Stimulated activated CD8-positive, alpha-beta memory T cell treated with anti-CD3 and anti-CD28 coated beads, Interleukin-4, amount 100 ng/mL, for 1 hour (primary cell): ENCODE measurements around the gene CNTNAP2.

ENCODE experiments used
- DNase-seq, 2 donors: peaks; one replicate each; pipeline ENCODE4 v3.0.0-alpha.2; 2020; ENCODE audit warnings: low read depth in 2 of 2, low spot score in 1 of 2

The CNTNAP2 gene

GRCh38 chr7:147196481-147196880 lies 1079.9 kb downstream of the CNTNAP2 start:
- no peak for DNase-seq

- no peak for DNase-seq
Measured at GRCh38 chr7:147197006-147197405, 1080.4 kb downstream of the CNTNAP2 start.

GRCh38 chr7:147199868-147200267 lies 1083.3 kb downstream of the CNTNAP2 start:
- DNase-seq = no peak

GRCh38 chr7:147207988-147208387 lies 1091.4 kb downstream of the CNTNAP2 start:
- DNase-seq = no peak

- no peak for DNase-seq
Measured at GRCh38 chr7:147231275-147231674, 1114.7 kb downstream of the CNTNAP2 start.

GRCh38 chr7:147235645-147236382 lies 1119.2 kb downstream of the CNTNAP2 start:
- no peak for DNase-seq

- no peak for DNase-seq
Measured at GRCh38 chr7:147240468-147240867, 1123.9 kb downstream of the CNTNAP2 start.

- no peak for DNase-seq
Measured at GRCh38 chr7:147245274-147245673, 1128.7 kb downstream of the CNTNAP2 start.

GRCh38 chr7:147249956-147250355 lies 1133.4 kb downstream of the CNTNAP2 start:
- DNase-seq = no peak

GRCh38 chr7:147251751-147252325 lies 1135.2 kb downstream of the CNTNAP2 start:
- DNase-seq = no peak

- no peak for DNase-seq
Measured at GRCh38 chr7:147261693-147262092, 1145.1 kb downstream of the CNTNAP2 start.

- no peak for DNase-seq
Measured at GRCh38 chr7:147265528-147265927, 1148.9 kb downstream of the CNTNAP2 start.

- no peak for DNase-seq
Measured at GRCh38 chr7:147276106-147276505, 1159.5 kb downstream of the CNTNAP2 start.

GRCh38 chr7:147276783-147277370 lies 1160.3 kb downstream of the CNTNAP2 start:
- DNase-seq = no peak

GRCh38 chr7:147279514-147279913 lies 1162.9 kb downstream of the CNTNAP2 start:
- DNase-seq = no peak

GRCh38 chr7:147279964-147280374 lies 1163.4 kb downstream of the CNTNAP2 start:
- DNase-seq = no peak

- DNase-seq = no peak
Measured at GRCh38 chr7:147282204-147282603, 1165.6 kb downstream of the CNTNAP2 start.

GRCh38 chr7:147296201-147296600 lies 1179.6 kb downstream of the CNTNAP2 start:
- no peak for DNase-seq

GRCh38 chr7:147296986-147297385 lies 1180.4 kb downstream of the CNTNAP2 start:
- no peak for DNase-seq

GRCh38 chr7:147298611-147299043 lies 1182.0 kb downstream of the CNTNAP2 start:
- DNase-seq = no peak

- DNase-seq = no peak
Measured at GRCh38 chr7:147300293-147300692, 1183.7 kb downstream of the CNTNAP2 start.

- no peak for DNase-seq
Measured at GRCh38 chr7:147304376-147304775, 1187.8 kb downstream of the CNTNAP2 start.
